ENCODE measurements around the gene FASTK. TPM values are rescaled to one million over a fixed set of nuclear protein-coding genes. Genes with fewer than 3 reads are reported as not detected.

Gene FASTK
- polyA plus RNA-seq, 1 donor (not counting 4 experiments of a cell fraction or from before 2014, with no cell fraction given) = 27.2 TPM

- peaks cover 2% of the 10 kb centered on the region for H3K9me1 ChIP-seq (ENCODE audit: control insufficient read depth, extremely low read depth, insufficient read depth, low read length)
- peaks cover 18% of the 10 kb centered on the region for H3K4me1 ChIP-seq (ENCODE audit: control insufficient read depth, extremely low read depth, insufficient read depth, low read length)
- no peak for TF ChIP-seq CTCF (optimal IDR thresholded peaks at IDR 0.05 in 1 of 3, IDR thresholded peaks at IDR 0.05 in 1 of 3, conservative IDR thresholded peaks at IDR 0.05 in 1 of 3; ENCODE audit: extremely low read depth in 1 of 3, insufficient read depth in 2 of 3, low read length in 3 of 3)
- no peak for TF ChIP-seq EZH2 (IDR thresholded peaks at IDR 0.05; ENCODE audit: low read length)
- H4K20me1 ChIP-seq (ENCODE audit: control insufficient read depth, extremely low read depth, insufficient read depth, low read length) = peaks cover 24% of the 10 kb centered on the region
- H3K27me3 ChIP-seq (ENCODE audit: control insufficient read depth, extremely low read depth, insufficient read depth, low read length) = no peaks in the 10 kb centered on the region
- no peak for DNase-seq (ENCODE audit: low read depth, low spot score)
- H3K27ac ChIP-seq (ENCODE audit: control insufficient read depth, insufficient read depth, low read length) = no peak overlapping the region
- H3K9ac ChIP-seq (ENCODE audit: control insufficient read depth, extremely low read depth, insufficient read depth, low read length) = no peak overlapping the region
- H3K4me3 ChIP-seq (ENCODE audit: control insufficient read depth in 2 of 3, extremely low read depth in 1 of 3, insufficient read depth in 2 of 3, low read depth in 1 of 3, low read length in 3 of 3) = no peak overlapping the region
- H2AFZ ChIP-seq (ENCODE audit: control insufficient read depth, low read length) = no peak overlapping the region
- dilution Hi-C loops (cut with MboI; ENCODE audit: extremely low pct_ligation_motif_present, low sequenced_read_pairs) = no loop called here
- H3K79me2 ChIP-seq (ENCODE audit: control insufficient read depth, insufficient read depth, low read length) = peaks cover 23% of the 10 kb centered on the region
- peaks cover 43 to 46% of the 10 kb centered on the region in 2 experiments for H3K36me3 ChIP-seq (ENCODE audit: control insufficient read depth in 2 of 2, extremely low read depth in 1 of 2, insufficient read depth in 2 of 2, low read length in 2 of 2)
- peak overlapping the region; percentile 66 for H3K4me2 ChIP-seq (ENCODE audit: control insufficient read depth, extremely low read depth, insufficient read depth, low read depth, low read length)
- no peak for FAIRE-seq
- H3K9me3 ChIP-seq (ENCODE audit: control insufficient read depth, low read depth, low read length) = no peaks in the 10 kb centered on the region
Measured at GRCh38 chr7:151124899-151125399, 44.3 kb upstream of the FASTK start.

- Histone ChIP-seq H3K9ac (ENCODE audit: control insufficient read depth, extremely low read depth, insufficient read depth, low read length) (no peak overlapping the region), H3K27me3 (ENCODE audit: control insufficient read depth, extremely low read depth, insufficient read depth, low read length) (no peaks in the 10 kb centered on the region), H2AFZ (ENCODE audit: control insufficient read depth, low read length) (no peak overlapping the region), H3K4me1 (ENCODE audit: control insufficient read depth, extremely low read depth, insufficient read depth, low read length) (peaks cover 18% of the 10 kb centered on the region), H3K27ac (ENCODE audit: control insufficient read depth, insufficient read depth, low read length) (no peak overlapping the region), H3K4me2 (ENCODE audit: control insufficient read depth, extremely low read depth, insufficient read depth, low read depth, low read length) (no peak overlapping the region), H4K20me1 (ENCODE audit: control insufficient read depth, extremely low read depth, insufficient read depth, low read length) (peaks cover 24% of the 10 kb centered on the region), H3K9me3 (ENCODE audit: control insufficient read depth, low read depth, low read length) (no peaks in the 10 kb centered on the region), H3K79me2 (ENCODE audit: control insufficient read depth, insufficient read depth, low read length) (peaks cover 25% of the 10 kb centered on the region), H3K9me1 (ENCODE audit: control insufficient read depth, extremely low read depth, insufficient read depth, low read length) (peaks cover 2% of the 10 kb centered on the region), H3K4me3 (ENCODE audit: control insufficient read depth in 2 of 3, extremely low read depth in 1 of 3, insufficient read depth in 2 of 3, low read depth in 1 of 3, low read length in 3 of 3) (no peak overlapping the region), H3K36me3 (ENCODE audit: control insufficient read depth in 2 of 2, extremely low read depth in 1 of 2, insufficient read depth in 2 of 2, low read length in 2 of 2) (peaks cover 41 to 46% of the 10 kb centered on the region in 2 experiments)
- dilution Hi-C loops (cut with MboI; ENCODE audit: extremely low pct_ligation_motif_present, low sequenced_read_pairs) = no loop called here
- no peak for FAIRE-seq
- no peak for TF ChIP-seq EZH2 (IDR thresholded peaks at IDR 0.05; ENCODE audit: low read length)
- TF ChIP-seq CTCF (optimal IDR thresholded peaks at IDR 0.05 in 1 of 3, IDR thresholded peaks at IDR 0.05 in 1 of 3, conservative IDR thresholded peaks at IDR 0.05 in 1 of 3; ENCODE audit: extremely low read depth in 1 of 3, insufficient read depth in 2 of 3, low read length in 3 of 3) = no peak
- no peak for DNase-seq (ENCODE audit: low read depth, low spot score)
Measured at GRCh38 chr7:151124481-151124880, 43.9 kb upstream of the FASTK start.

Measured in keratinocyte (primary cell).